Smooth muscle cell of the brain vasculature (primary cell): ENCODE data around the gene PPFIA4.

Experiments used
- DNase-seq: peaks from one replicate; pipeline ENCODE4 v3.0.0-alpha.2; 2012; ENCODE audit warnings: low read depth, low spot score

PPFIA4 gene

GRCh38 chr1:203126866-203127665, 100.8 kb downstream of the PPFIA4 start:
- DNase-seq: no peak

GRCh38 chr1:203127666-203128430, 101.6 kb downstream of the PPFIA4 start, which contains the start of gene ADORA1:
Gene ADORA1, plus strand, starts transcription at chr1:203127726. Its CDS starts 1,116 bp downstream, at chr1:203128842.
- no peak for DNase-seq

- no peak for DNase-seq
Measured at GRCh38 chr1:203128431-203128715, 102.1 kb downstream of the PPFIA4 start.
